Panc1 (cell line): ENCODE measurements around the gene UBL5. TPM values are rescaled to one million over a fixed set of nuclear protein-coding genes. Genes with fewer than 3 reads are reported as not detected.
"Not testable (repeated sequence)": the region's sequence is repeated elsewhere in the genome, so short reads cannot be mapped to it uniquely, and the experiment has no call there.

ENCODE experiments used
- ATAC-seq: fragments of 200-7000 bp; cut with Tn5 transposase; 2 replicates; pipeline ENCODE4 v1.9.1; 2020; ENCODE audit warnings: mild to moderate bottlenecking, moderate library complexity
- BruUV-seq: library from RNA; stranded (reverse); fragments of 400-500 nt; replicated peaks from 2 replicates; lab custom pipeline; 2021; lab: Mats Ljungman, UMichigan
- CTCF ChIA-PET: fragments of 300-600 bp; sonication (Branson Sonifier 250); formaldehyde crosslinking; loops from one replicate; lab custom pipeline; 2022; ENCODE audit warnings: antibody characterized with exemption; lab: Charles Lee
- POLR2A ChIA-PET: fragments of 300-600 bp; sonication (Branson Sonifier 250); formaldehyde crosslinking; loops from one replicate; lab custom pipeline; 2022; ENCODE audit warnings: antibody characterized with exemption; lab: Charles Lee
- DNase-seq: peaks from one replicate; pipeline ENCODE4 v3.0.0-alpha.2; 2010; ENCODE audit warnings: low read depth, low spot score
- H3K27ac ChIP-seq: 2 replicates; pipeline ENCODE4 v1.5.1; 2011; ENCODE audit warnings: mild to moderate bottlenecking, low read length, inconsistent platforms
- H3K27me3 ChIP-seq: fragments of 200-500 bp; sonication (Bioruptor generic); 2 replicates; pipeline ENCODE4 v1.6.0; 2014; ENCODE audit warnings: low read length, inconsistent platforms; ENCODE audit not compliant: control insufficient read depth, insufficient read depth
- H3K36me3 ChIP-seq: fragments of 200-500 bp; sonication (Bioruptor generic); 2 replicates; pipeline ENCODE4 v1.5.1; 2014; ENCODE audit warnings: inconsistent platforms, mild to moderate bottlenecking, low read length, moderate library complexity; ENCODE audit not compliant: control insufficient read depth, insufficient read depth
- H3K4me1 ChIP-seq: 2 replicates; pipeline ENCODE4 v1.5.1; 2011; ENCODE audit warnings: inconsistent platforms, mild to moderate bottlenecking, low read length, moderate library complexity; ENCODE audit not compliant: control insufficient read depth, insufficient read depth
- H3K4me3 ChIP-seq, 2 experiments: 2 replicates each; pipeline ENCODE4 v1.5.1; 2011 to 2012; ENCODE audit warnings: low read depth in 2 of 2, low read length in 2 of 2, mild to moderate bottlenecking in 2 of 2, inconsistent platforms in 1 of 2, moderate library complexity in 1 of 2
- H3K9me3 ChIP-seq: fragments of 200-500 bp; sonication (Bioruptor generic); 2 replicates; pipeline ENCODE4 v1.5.1; 2014; ENCODE audit warnings: low read depth, mild to moderate bottlenecking, inconsistent platforms, low read length, moderate library complexity; ENCODE audit not compliant: control insufficient read depth, insufficient read depth
- POLR2AphosphoS5 ChIP-seq: IDR thresholded peaks from 2 replicates; pipeline ENCODE4 v1.6.1; 2012; ENCODE audit warnings: mild to moderate bottlenecking, low read depth, low read length, moderate library complexity
- SIN3A ChIP-seq: IDR thresholded peaks from 2 replicates; pipeline ENCODE4 v1.6.1; 2012; ENCODE audit warnings: low read depth, mild to moderate bottlenecking, low read length, moderate library complexity, borderline replicate concordance; ENCODE audit not compliant: insufficient read depth
- TCF7L2 ChIP-seq: IDR thresholded peaks from 2 replicates; pipeline ENCODE4 v1.6.1; 2011; ENCODE audit warnings: mild to moderate bottlenecking, low read depth, low read length, inconsistent platforms
- in situ Hi-C: cut with HindIII; loops from 2 replicates; pipeline ENCODE4 v1.10.0; 2016; ENCODE audit warnings: low sequenced_read_pairs, low pct_unique_long_range_greater_than_20kb
- intact Hi-C: fragments of 100-400 bp; cut with micrococcal nuclease; formaldehyde crosslinking; loops from one replicate; pipeline ENCODE4 v1.10.0; 2022; ENCODE audit not compliant: unreplicated experiment
- total RNA-seq: library from RNA; stranded (reverse); gene quantifications from one replicate; pipeline ENCODE4 v1.2.1, GENCODE V29; 2021; ENCODE audit not compliant: unreplicated experiment
- TF ChIP-seq, protein P1 (sequence below), 2 experiments: IDR thresholded peaks; 2 replicates each; pipeline ENCODE4 v1.6.1; 2011 to 2012; ENCODE audit warnings: low read depth in 2 of 2, control low read depth in 1 of 2, low read length in 1 of 2, mild to moderate bottlenecking in 1 of 2, moderate library complexity in 1 of 2; ENCODE audit not compliant: insufficient read depth in 1 of 2
- TF ChIP-seq, protein P2 (sequence below): fragments of 450-650 bp; IDR thresholded peaks from 2 replicates; pipeline ENCODE4 v1.5.1; 2017; ENCODE audit warnings: mild to moderate bottlenecking

The UBL5 gene
- total RNA-seq, 1 experiment from 2014 or later: 379 TPM

- Histone ChIP-seq H3K4me3 (no peak overlapping the region), H3K27me3 (no peaks in the 10 kb centered on the region), H3K4me1 (no peaks in the 10 kb centered on the region), H3K36me3 (no peaks in the 10 kb centered on the region; the same call in 1 of the 2 replicates), H3K9me3 (no peaks in the 10 kb centered on the region), H3K27ac (no peak overlapping the region)
- ChIA-PET POLR2A (no interaction called here), CTCF (no interaction called here)
- ATAC-seq (no peak), DNase-seq (no peak)
- intact Hi-C loops: no loop called here
- in situ Hi-C loops: no loop called here
- no TSS peak for BruUV-seq
- no peak for TF ChIP-seq TCF7L2
- TF ChIP-seq SIN3A: no peak
- TF ChIP-seq, protein P1, sequence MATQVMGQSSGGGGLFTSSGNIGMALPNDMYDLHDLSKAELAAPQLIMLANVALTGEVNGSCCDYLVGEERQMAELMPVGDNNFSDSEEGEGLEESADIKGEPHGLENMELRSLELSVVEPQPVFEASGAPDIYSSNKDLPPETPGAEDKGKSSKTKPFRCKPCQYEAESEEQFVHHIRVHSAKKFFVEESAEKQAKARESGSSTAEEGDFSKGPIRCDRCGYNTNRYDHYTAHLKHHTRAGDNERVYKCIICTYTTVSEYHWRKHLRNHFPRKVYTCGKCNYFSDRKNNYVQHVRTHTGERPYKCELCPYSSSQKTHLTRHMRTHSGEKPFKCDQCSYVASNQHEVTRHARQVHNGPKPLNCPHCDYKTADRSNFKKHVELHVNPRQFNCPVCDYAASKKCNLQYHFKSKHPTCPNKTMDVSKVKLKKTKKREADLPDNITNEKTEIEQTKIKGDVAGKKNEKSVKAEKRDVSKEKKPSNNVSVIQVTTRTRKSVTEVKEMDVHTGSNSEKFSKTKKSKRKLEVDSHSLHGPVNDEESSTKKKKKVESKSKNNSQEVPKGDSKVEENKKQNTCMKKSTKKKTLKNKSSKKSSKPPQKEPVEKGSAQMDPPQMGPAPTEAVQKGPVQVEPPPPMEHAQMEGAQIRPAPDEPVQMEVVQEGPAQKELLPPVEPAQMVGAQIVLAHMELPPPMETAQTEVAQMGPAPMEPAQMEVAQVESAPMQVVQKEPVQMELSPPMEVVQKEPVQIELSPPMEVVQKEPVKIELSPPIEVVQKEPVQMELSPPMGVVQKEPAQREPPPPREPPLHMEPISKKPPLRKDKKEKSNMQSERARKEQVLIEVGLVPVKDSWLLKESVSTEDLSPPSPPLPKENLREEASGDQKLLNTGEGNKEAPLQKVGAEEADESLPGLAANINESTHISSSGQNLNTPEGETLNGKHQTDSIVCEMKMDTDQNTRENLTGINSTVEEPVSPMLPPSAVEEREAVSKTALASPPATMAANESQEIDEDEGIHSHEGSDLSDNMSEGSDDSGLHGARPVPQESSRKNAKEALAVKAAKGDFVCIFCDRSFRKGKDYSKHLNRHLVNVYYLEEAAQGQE (IDR thresholded peaks at IDR 0.05; ENCODE audit: insufficient read depth in 1 of 2, low read depth in 2 of 2, low read length in 1 of 2): no peak
- no peak for TF ChIP-seq POLR2AphosphoS5
- TF ChIP-seq, protein P2, sequence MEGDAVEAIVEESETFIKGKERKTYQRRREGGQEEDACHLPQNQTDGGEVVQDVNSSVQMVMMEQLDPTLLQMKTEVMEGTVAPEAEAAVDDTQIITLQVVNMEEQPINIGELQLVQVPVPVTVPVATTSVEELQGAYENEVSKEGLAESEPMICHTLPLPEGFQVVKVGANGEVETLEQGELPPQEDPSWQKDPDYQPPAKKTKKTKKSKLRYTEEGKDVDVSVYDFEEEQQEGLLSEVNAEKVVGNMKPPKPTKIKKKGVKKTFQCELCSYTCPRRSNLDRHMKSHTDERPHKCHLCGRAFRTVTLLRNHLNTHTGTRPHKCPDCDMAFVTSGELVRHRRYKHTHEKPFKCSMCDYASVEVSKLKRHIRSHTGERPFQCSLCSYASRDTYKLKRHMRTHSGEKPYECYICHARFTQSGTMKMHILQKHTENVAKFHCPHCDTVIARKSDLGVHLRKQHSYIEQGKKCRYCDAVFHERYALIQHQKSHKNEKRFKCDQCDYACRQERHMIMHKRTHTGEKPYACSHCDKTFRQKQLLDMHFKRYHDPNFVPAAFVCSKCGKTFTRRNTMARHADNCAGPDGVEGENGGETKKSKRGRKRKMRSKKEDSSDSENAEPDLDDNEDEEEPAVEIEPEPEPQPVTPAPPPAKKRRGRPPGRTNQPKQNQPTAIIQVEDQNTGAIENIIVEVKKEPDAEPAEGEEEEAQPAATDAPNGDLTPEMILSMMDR: no peak
These were observed 15.3 kb downstream of the UBL5 start for GRCh38 chr19:9842834-9843625.

- ATAC-seq, H3K4me1 ChIP-seq, intact Hi-C loops, in situ Hi-C loops, H3K9me3 ChIP-seq, POLR2A ChIA-PET, H3K27me3 ChIP-seq, DNase-seq, CTCF ChIA-PET, BruUV-seq, H3K4me3 ChIP-seq, H3K27ac ChIP-seq, H3K36me3 ChIP-seq: not testable (repeated sequence)
These were observed 16.0 kb downstream of the UBL5 start for GRCh38 chr19:9843626-9844273.
